OCI-LY1 (cell line): ENCODE results near the gene CDV3.

Experiments
- H2AFZ ChIP-seq: fragments of 200-600 bp; sonication (generic), shearing (Covaris generic); 2 replicates; pipeline ENCODE4 v1.6.0; 2014; ENCODE audit warnings: antibody characterized with exemption, mild to moderate bottlenecking, low read length
- H3F3A ChIP-seq: fragments of 200-600 bp; sonication (generic), shearing (Covaris generic); 2 replicates; pipeline ENCODE4 v1.6.0; 2014; ENCODE audit warnings: mild to moderate bottlenecking, antibody characterized with exemption, low read length, moderate library complexity; ENCODE audit not compliant: insufficient read depth
- H3K27ac ChIP-seq: fragments of 200-600 bp; sonication (generic); 2 replicates; pipeline ENCODE4 v1.5.1; 2014; ENCODE audit warnings: low read length, mixed run types, mild to moderate bottlenecking, low read depth; ENCODE audit not compliant: poor library complexity, severe bottlenecking
- H3K27me3 ChIP-seq: fragments of 200-600 bp; sonication (generic); 2 replicates; pipeline ENCODE4 v1.6.0; 2014; ENCODE audit warnings: antibody characterized with exemption, mild to moderate bottlenecking, low read length, moderate library complexity; ENCODE audit not compliant: insufficient read depth
- H3K36me3 ChIP-seq: fragments of 200-600 bp; sonication (generic); 2 replicates; pipeline ENCODE4 v1.6.1; 2014; ENCODE audit warnings: mild to moderate bottlenecking, antibody characterized with exemption, low read length, moderate library complexity, mixed read lengths; ENCODE audit not compliant: insufficient read depth
- H3K4me1 ChIP-seq: fragments of 200-600 bp; sonication (generic); 2 replicates; pipeline ENCODE4 v1.5.1; 2014; ENCODE audit warnings: mild to moderate bottlenecking, low read length, moderate library complexity; ENCODE audit not compliant: insufficient read depth, severe bottlenecking
- H3K4me2 ChIP-seq: fragments of 200-600 bp; sonication (generic), shearing (Covaris generic); 2 replicates; pipeline ENCODE4 v1.6.1; 2014; ENCODE audit warnings: low read length
- H3K4me3 ChIP-seq: fragments of 200-600 bp; sonication (generic); 2 replicates; pipeline ENCODE4 v1.5.1; 2014; ENCODE audit warnings: low read length, low read depth, mild to moderate bottlenecking, mixed read lengths; ENCODE audit not compliant: poor library complexity, severe bottlenecking
- H3K79me2 ChIP-seq: fragments of 200-600 bp; shearing (Covaris generic); 2 replicates; pipeline ENCODE4 v1.6.1; 2016; ENCODE audit warnings: mixed run types, low read length, mixed read lengths; ENCODE audit not compliant: insufficient read depth
- H3K9ac ChIP-seq: fragments of 200-600 bp; sonication (generic), shearing (Covaris generic); 2 replicates; pipeline ENCODE4 v1.6.1; 2014; ENCODE audit warnings: mild to moderate bottlenecking, low read length, mixed read lengths
- H3K9me2 ChIP-seq: fragments of 200-600 bp; sonication (generic), shearing (Covaris generic); 2 replicates; pipeline ENCODE4 v1.6.1; 2014; ENCODE audit warnings: low read depth, mild to moderate bottlenecking, low read length, mixed read lengths
- H3K9me3 ChIP-seq: fragments of 200-600 bp; shearing (Covaris generic); 2 replicates; pipeline ENCODE4 v1.6.1; 2014; ENCODE audit warnings: low read length, mixed read lengths
- H4K20me1 ChIP-seq: fragments of 200-600 bp; sonication (generic), shearing (Covaris generic); 2 replicates; pipeline ENCODE4 v1.6.0; 2016; ENCODE audit warnings: mild to moderate bottlenecking, low read length; ENCODE audit not compliant: insufficient read depth
- CTCF ChIP-seq: fragments of 200-600 bp; sonication (generic), shearing (Covaris generic); IDR thresholded peaks from 2 replicates; pipeline ENCODE4 v1.5.1; 2017; ENCODE audit warnings: mild to moderate bottlenecking, antibody characterized with exemption, low read length, moderate library complexity, mixed read lengths
- EZH2 ChIP-seq: fragments of 200-600 bp; sonication (generic), shearing (Covaris generic); IDR thresholded peaks from 2 replicates; pipeline ENCODE4 v1.8.0; 2017; ENCODE audit warnings: borderline replicate concordance, mixed run types, mild to moderate bottlenecking, antibody characterized with exemption, low read length, moderate library complexity, mixed read lengths

CDV3 gene

GRCh38 chr3:133574260-133574881 is 885 bp downstream of the CDV3 start:
- Histone ChIP-seq H2AFZ (no peak overlapping the region), H3K79me2 (peaks cover 51% of the 10 kb centered on the region), H3F3A (0 out of 2 replicates have a peak, but pooled peaks cover 3% of the 10 kb centered on the region), H3K4me3 (peak overlapping the region; percentile 78), H3K9me3 (no peaks in the 10 kb centered on the region), H4K20me1 (no peaks in the 10 kb centered on the region), H3K9ac (peak overlapping the region; percentile 83), H3K9me2 (no peaks in the 10 kb centered on the region), H3K4me2 (peak overlapping the region; percentile 88), H3K36me3 (peaks cover 49% of the 10 kb centered on the region), H3K4me1 (peaks cover 60% of the 10 kb centered on the region), H3K27ac (peak overlapping the region; percentile 68), H3K27me3 (no peaks in the 10 kb centered on the region)
- TF ChIP-seq EZH2 = no peak
- peak; percentile 38; the same call in 1 of the 2 replicates for TF ChIP-seq CTCF

GRCh38 chr3:133575086-133575485 is 1.6 kb downstream of the CDV3 start:
- Histone ChIP-seq H3K27me3 (no peaks in the 10 kb centered on the region), H3F3A (no peaks in the 10 kb centered on the region), H3K9me2 (no peaks in the 10 kb centered on the region), H3K4me1 (peaks cover 60% of the 10 kb centered on the region), H3K79me2 (peaks cover 56% of the 10 kb centered on the region), H3K27ac (peak overlapping the region; percentile 68), H3K9ac (peak overlapping the region; percentile 83), H4K20me1 (no peaks in the 10 kb centered on the region), H3K4me2 (peak overlapping the region; percentile 88), H3K9me3 (no peaks in the 10 kb centered on the region), H3K36me3 (peaks cover 54% of the 10 kb centered on the region), H2AFZ (no peak overlapping the region), H3K4me3 (peak overlapping the region; percentile 78)
- TF ChIP-seq EZH2 (no peak), CTCF (no peak)

- Histone ChIP-seq H3K4me2 (peak overlapping the region; percentile 88), H3K36me3 (peaks cover 64% of the 10 kb centered on the region), H3K27me3 (no peaks in the 10 kb centered on the region), H2AFZ (no peak overlapping the region), H4K20me1 (no peaks in the 10 kb centered on the region), H3K27ac (peak overlapping the region; percentile 44), H3K9ac (peak overlapping the region; percentile 83), H3K9me3 (no peaks in the 10 kb centered on the region), H3K4me3 (peak overlapping the region; percentile 78), H3K9me2 (no peaks in the 10 kb centered on the region), H3F3A (no peaks in the 10 kb centered on the region), H3K4me1 (peaks cover 67% of the 10 kb centered on the region), H3K79me2 (peaks cover 67% of the 10 kb centered on the region)
- TF ChIP-seq CTCF = no peak
- TF ChIP-seq EZH2 = no peak
Observed at GRCh38 chr3:133576169-133576568, 2.7 kb downstream of the CDV3 start.
